ENCODE measurements around the gene PDE11A.

DNA sequence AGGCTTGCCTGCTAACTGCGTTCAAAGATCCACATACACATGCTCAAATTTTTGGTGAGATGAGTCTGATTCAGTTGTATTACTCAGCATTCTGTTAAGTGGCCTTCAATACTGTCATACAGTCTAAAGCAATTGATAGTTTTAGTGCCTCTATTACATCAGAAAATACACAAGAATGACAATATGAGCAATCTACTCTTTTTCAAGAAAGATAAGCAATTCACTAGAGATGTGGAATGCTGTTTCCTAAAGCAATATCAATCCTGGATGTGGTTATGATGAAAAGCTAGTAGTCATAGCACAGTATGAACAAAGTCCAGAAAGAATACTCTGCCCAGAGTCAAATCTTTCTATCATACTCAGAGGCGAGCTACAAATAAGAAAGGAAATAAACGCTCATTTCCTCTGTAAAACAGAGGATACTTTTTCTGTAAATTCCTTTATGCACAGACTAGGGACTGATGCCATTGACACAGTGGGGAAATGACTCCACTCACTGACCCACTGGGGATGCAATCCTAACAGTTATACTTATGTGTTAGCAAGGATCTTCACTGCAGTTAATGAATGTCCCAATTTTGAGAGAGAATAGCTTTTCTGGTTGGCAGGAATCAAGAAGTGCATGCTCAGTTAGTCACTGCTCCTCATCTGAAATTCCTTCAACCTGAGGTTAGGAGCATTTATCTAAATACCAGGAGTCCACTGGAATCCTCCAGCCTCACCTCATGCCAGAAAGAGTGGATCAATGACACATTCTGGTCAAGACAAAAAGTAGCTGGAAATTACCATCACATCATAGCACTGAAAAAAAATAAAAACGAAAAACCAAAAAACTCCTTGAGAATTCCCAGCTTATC lies 83.3 kb downstream of the PDE11A start:
- TF ChIP-seq POLR2A (IDR thresholded peaks at IDR 0.05) (no peak), POLR2AphosphoS5 (IDR thresholded peaks at IDR 0.05) (no peak), EP300 (IDR thresholded peaks at IDR 0.05; ENCODE audit: low read depth) (no peak)
- TF ChIP-seq, protein P1, sequence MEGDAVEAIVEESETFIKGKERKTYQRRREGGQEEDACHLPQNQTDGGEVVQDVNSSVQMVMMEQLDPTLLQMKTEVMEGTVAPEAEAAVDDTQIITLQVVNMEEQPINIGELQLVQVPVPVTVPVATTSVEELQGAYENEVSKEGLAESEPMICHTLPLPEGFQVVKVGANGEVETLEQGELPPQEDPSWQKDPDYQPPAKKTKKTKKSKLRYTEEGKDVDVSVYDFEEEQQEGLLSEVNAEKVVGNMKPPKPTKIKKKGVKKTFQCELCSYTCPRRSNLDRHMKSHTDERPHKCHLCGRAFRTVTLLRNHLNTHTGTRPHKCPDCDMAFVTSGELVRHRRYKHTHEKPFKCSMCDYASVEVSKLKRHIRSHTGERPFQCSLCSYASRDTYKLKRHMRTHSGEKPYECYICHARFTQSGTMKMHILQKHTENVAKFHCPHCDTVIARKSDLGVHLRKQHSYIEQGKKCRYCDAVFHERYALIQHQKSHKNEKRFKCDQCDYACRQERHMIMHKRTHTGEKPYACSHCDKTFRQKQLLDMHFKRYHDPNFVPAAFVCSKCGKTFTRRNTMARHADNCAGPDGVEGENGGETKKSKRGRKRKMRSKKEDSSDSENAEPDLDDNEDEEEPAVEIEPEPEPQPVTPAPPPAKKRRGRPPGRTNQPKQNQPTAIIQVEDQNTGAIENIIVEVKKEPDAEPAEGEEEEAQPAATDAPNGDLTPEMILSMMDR (IDR thresholded peaks at IDR 0.05), result no peak

Measured in transverse colon (tissue), 4 donors.